Activated naive CD8-positive, alpha-beta T cell treated with anti-CD3 and anti-CD28 coated beads, Interleukin-2, amount 50 U/mL, for 16 hours (primary cell): Measurements from ENCODE around the gene PLD4.
"Not testable (repeated sequence)": the region's sequence is repeated elsewhere in the genome, so short reads cannot be mapped to it uniquely, and the experiment has no call there.

Source experiments
- DNase-seq: peaks from one replicate; pipeline ENCODE4 v3.0.0-alpha.2; 2020; ENCODE audit warnings: low read depth, low spot score

The PLD4 gene

DNA sequence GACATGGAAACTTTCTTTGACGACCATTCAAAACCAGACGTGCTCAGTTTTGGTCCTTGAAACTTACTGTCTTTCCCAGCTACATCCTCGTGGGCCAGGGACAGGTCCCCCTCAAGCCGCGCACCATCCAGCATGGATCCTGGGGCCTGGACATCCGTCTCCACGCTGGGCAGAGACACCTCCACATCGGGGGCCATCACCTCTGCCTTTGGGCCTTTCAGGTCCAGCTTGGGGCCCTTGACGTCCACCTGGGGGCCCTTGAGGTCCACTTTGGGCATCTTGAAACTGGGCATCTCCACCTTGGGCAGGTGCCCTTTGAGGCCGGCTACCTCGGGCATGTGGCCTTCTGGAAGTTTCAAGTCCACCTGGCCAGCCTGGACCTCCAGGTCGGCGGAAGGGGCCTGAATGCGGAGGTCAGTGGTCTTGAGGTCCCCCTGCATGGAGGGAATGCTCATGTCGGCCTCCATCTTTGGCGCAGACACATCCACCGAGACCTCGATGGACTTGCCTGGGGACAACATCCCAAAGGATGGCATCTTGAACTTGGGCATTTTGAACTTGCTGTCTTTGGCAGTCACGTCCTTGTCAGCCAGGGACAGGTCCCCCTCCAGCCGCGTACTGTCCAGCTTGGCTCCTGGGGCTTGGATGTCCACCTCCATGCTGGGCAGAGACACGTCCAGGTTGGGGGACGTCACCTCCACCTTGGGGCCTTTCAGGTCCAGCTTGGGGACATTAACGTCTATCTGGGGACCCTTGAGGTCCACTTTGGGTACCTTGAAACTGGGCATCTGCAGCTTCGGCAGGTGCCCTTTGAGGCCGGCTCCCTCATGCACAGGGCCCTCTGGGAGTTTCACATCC, 17.1 kb downstream of the PLD4 start:
- DNase-seq, result no peak

DNA sequence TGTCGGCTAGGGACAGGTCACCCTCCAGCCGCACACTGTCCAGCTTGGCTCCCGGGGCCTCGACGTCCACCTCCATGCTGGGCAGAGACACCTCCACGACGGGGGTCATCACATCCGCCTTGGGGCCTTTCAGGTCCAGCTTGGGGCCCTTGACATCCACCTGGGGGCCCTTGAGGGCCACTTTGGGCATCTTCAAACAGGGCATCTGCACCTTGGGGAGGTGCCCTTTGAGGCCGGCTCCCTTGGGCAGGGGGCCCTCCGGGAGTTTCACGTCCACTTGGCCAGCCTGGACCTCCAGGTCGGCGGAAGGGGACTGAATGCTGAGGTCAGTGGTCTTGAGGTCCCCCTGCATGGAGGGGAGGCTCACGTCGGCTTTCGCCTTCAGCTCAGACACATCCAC, 17.9 kb downstream of the PLD4 start:
- no peak for DNase-seq

DNA sequence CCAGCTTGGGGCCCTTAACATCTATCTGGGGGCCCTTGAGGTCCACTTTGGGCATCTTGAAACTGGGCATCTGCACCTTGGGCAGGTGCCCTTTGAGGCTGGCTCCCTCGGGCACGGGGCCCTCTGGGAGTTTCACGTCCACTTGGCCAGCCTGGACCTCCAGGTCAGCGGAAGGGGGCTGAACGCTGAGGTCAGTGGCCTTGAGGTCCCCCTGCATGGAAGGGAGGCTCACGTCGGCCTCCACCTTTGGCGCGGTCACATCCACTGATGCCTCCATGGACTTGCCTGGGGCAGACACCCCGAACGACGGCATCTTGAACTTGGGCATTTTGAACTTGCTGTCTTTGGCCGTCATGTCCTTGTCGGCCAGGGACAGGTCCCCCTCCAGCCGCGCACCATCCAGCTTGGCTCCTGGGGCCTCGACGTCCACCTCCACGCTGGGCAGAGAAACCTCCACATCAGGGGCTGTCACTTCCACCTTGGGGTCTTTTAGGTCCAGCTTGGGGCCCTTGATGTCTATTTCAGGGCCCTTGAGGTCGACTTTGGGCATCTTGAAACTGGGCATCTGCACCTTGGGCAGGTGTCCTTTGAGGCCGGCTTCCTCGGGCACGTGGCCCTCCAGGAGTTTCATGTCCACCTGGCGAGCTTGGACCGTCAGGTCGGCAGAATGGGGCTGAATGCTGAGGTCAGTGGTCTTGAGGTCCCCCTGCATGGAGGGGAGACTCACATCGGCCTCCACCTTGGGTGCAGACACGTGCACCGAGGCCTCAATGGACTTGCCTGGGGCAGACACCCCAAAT, 18.7 kb downstream of the PLD4 start:
- not testable (repeated sequence) for DNase-seq

DNA sequence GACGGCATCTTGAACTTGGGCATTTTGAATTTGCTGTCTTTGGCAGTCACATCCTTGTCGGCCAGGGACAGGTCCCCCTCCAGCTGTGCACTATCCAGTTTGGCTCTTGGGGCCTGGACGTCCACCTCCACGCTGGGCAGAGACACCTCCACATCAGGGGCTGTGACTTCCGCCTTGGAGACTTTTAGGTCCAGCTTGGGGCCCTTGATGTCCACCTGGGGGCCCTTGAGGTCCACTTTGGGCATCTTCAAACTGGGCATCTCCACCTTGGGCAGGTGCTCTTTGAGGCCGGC, 19.3 kb downstream of the PLD4 start:
- DNase-seq, result not testable (repeated sequence)

DNA sequence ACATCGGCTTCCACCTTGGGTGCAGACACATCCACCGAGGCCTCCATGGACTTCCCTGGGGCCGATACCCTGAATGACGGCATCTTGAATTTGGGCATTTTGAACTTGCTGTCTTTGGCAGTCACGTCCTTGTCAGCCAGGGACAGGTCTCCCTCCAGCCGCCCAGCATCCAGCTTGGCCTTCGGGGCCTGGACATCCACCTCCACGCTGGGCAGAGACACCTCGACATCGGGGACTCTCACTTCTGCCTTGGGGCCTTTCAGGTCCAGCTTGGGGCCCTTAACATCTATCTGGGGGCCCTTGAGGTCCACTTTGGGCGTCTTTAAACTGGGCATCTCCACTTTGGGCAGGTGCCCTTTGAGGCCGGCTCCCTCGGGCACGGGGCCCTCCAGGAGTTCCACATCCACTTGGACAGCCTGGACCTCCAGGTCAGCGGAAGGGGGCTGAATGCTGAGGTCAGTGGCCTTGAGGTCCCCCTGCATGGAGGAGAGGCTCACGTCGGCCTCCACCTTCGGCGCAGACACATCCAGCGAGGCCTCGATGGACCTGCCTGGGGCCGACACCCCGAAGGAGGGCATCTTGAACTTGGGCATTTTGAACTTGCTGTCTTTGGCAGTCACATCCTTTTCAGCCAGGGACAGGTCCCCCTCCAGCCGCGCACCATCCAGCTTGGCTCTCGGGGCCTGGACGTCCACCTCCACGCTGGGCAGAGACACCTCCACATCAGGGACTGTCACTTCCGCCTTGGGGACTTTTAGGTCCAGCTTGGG, 19.9 kb downstream of the PLD4 start:
- not testable (repeated sequence) for DNase-seq

DNA sequence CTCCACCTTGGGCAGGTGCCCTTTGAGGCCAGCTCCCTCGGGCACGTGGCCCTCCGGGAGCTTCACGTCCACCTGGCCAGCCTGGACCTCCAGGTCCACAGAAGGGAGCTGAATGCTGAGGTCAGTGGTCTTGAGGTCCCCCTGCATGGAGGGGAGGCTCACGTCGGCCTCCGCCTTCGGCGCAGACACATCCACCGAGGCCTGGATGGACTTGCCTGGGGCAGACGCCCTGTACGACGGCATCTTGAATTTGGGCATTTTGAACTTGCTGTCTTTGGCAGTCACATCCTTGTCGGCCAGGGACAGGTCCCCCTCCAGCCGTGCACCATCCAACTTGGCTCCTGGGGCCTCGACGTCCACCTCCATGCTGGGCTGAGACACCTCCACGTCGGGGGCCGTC, 20.6 kb downstream of the PLD4 start:
- not testable (repeated sequence) for DNase-seq

DNA sequence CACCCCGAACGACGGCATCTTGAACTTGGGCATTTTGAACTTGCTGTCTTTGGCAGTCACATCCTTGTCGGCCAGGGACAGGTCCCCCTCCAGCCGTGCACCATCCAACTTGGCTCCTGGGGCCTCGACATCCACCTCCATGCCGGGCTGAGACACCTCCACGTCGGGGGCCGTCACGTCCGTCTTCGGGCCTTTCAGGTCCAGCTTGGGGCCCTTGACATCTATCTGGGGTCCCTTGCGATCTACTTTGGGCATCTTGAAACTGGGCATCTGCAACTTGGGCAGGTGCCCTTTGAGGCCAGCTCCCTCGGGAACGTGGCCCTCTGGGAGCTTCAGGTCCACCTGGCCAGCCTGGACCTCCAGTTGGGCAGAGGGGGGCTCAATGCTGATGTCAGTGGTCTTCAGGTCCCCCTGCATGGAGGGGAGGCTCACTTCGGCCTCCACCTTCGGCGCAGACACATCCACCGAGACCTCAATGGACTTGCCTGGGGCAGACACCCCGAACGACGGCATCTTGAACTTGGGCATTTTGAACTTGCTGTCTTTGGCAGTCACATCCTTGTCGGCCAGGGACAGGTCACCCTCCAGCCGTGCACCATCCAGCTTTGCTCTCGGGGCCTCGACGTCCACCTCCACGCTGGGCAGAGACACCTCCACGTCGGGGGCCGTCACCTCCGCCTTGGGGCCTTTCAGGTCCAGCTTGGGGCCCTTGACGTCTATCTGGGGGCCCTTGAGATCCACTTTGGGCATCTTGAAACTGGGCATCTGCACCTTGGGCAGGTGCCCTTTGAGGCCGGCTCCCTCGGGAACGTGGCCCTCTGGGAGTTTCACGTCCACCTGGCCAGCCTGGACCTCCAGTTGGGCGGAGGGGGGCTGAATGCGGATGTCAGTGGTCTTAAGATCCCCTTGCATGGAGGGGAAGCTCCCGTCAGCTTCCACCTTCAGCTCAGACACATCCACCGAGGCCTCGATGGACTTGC, 21.6 kb downstream of the PLD4 start:
- DNase-seq, result not testable (repeated sequence)

DNA sequence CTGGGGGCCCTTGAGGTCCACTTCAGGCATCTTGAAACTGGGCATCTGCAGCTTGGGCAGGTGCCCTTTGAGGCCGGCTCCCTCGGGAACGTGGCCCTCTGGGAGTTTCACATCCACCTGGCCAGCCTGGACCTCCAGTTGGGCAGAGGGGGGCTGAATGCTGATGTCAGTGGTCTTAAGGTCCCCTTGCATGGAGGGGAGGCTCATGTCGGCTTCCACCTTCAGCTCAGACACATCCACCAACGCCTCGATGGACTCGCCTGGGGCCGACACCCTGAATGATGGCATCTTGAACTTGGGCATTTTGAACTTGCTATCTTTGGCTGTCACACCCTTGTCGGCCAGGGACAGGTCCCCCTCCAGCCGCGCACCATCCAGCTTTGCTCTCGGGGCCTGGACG, 22.5 kb downstream of the PLD4 start:
- not testable (repeated sequence) for DNase-seq

DNA sequence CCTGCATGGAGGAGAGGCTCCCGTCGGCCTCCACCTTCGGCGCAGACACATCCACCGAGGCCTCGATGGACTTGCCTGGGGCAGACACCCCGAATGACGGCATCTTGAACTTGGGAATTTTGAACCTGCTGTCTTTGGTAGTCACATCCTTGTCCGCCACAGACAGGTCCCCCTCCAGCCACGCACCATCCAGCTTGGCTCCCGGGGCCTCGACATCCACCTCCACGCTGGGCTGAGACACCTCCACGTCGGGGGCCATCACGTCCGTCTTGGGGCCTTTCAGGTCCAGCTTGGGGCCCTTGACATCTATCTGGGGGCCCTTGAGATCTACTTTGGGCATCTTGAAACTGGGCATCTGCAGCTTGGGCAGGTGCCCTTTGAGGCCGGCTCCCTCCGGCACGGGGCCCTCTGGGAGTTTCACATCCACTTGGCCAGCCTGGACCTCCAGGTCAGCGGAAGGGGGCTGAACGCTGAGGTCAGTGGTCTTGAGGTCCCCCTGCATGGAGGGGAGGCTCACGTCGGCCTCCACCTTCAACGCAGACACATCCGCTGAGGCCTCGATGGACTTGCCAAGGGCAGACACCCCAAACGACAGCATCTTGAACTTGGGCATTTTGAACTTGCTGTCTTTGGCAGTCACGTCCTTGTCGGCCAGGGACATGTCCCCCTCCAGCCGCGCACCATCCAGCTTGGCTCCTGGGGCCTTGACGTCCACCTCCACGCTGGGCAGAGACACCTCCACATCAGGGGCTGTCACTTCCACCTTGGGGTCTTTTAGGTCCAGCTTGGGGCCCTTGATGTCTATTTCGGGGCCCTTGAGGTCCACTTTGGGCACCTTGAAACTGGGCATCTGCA, 23.4 kb downstream of the PLD4 start:
- DNase-seq, result not testable (repeated sequence)

DNA sequence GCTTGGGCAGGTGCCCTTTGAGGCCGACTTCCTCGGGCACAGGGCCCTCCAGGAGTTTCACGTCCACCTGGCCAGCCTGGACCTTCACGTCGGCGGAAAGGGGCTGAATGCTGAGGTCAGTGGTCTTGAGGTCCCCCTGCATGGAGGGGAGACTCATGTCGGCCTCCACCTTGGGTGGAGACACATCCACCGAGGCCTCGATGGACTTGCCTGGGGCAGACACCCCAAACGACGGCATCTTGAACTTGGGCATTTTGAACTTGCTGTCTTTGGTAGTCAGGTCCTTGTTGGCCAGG, 24.0 kb downstream of the PLD4 start:
- no peak for DNase-seq

DNA sequence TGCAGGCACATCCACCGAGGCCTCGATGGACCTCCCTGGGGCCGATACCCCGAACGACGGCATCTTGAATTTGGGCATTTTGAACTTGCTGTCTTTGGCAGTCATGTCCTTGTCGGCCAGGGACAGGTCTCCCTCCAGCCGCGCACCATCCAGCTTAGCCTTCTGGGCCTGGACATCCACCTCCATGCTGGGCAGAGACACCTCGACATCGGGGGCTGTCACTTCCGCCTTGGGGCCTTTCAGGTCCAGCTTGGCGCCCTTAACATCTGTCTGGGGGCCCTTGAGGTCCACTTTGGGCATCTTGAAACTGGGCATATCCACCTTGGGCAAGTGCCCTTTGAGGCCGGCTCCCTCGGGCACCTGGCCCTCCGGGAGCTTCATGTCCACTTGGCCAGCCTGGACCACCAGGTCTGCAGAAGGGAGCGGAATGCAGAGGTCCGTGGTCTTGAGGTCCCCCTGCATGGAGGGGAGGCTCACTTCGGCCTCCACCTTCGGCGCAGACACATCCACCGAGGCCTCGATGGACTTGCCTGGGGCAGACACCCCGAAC, 24.8 kb downstream of the PLD4 start:
- DNase-seq, result not testable (repeated sequence)

DNA sequence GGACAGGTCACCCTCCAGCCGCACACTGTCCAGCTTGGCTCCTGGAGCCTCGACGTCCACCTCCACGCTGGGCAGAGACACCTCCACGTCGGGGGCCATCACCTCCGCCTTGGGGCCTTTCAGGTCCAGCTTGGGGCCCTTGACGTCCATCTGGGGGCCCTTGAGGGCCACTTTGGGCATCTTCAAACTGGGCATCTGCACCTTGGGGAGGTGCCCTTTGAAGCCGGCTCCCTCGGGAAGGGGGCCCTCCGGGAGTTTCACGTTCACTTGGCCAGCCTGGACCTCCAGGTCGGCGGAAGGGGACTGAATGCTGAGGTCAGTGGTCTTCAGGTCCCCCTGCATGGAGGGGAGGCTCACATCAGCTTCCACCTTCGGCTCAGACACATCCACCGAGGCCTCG, 25.3 kb downstream of the PLD4 start:
- DNase-seq, result no peak

DNA sequence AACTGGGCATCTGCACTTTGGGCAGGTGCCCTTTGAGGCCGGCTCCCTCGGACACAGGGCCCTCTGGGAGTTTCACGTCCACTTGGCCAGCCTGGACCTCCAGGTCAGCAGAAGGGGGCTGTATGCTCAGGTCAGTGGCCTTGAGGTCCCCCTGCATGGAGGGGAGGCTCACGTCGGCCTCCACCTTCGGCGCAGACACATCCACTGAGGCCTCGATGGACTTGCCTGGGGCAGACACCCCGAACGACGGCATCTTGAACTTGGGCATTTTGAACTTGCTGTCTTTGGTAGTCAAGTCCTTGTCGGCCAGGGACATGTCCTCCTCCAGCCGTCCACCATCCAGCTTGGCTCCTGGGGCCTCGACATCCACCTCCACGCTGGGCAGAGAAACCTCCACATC, 26.0 kb downstream of the PLD4 start:
- DNase-seq, result not testable (repeated sequence)

DNA sequence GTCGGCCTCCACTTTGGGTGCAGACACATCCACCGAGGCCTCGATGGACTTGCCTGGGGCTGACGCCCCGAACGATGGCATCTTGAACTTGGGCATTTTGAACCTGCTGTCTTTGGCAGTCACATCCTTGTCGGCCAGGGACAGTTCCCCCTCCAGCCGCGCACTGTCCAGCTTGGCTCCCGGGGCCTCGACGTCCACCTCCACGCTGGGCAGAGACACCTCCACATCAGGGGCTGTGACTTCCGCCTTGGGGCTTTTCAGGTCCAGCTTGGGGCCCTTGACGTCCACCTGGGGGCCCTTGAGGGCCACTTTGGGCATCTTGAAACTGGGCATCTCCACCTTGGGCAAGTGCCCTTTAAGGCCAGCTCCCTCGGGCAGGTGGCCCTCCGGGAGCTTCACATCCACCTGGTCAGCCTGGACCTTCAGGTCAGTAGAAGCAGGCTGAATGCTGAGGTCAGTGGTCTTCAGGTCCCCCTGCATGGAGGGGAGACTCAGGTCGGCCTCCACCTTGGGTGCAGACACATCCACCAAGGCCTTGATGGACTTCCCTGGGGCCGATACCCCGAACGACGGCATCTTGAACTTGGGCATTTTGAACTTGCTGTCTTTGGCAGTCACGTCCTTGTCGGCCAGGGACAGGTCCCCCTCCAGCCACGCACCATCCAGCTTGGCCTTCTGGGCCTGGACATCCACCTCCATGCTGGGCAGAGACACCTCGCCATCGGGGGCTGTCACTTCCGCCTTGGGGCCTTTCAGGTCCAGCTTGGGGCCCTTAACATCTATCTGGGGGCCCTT, 27.4 kb downstream of the PLD4 start:
- not testable (repeated sequence) for DNase-seq

DNA sequence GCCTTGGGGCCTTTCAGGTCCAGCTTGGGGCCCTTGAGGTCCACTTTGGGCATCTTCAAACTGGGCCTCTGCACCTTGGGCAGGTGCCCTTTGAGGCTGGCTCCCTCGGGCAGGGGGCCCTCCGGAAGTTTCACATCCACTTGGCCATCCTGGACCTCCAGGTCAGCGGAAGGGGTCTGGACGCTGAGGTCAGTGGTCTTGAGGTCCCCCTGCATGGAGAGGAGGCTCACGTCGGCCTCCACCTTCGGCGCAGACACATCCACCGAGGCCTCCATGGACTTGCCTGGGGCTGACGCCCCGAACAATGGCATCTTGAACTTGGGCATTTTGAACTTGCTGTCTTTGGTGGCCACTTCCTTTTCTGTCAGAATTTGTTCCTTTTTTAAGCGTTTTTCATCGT, 28.4 kb downstream of the PLD4 start:
- DNase-seq, result no peak

DNA sequence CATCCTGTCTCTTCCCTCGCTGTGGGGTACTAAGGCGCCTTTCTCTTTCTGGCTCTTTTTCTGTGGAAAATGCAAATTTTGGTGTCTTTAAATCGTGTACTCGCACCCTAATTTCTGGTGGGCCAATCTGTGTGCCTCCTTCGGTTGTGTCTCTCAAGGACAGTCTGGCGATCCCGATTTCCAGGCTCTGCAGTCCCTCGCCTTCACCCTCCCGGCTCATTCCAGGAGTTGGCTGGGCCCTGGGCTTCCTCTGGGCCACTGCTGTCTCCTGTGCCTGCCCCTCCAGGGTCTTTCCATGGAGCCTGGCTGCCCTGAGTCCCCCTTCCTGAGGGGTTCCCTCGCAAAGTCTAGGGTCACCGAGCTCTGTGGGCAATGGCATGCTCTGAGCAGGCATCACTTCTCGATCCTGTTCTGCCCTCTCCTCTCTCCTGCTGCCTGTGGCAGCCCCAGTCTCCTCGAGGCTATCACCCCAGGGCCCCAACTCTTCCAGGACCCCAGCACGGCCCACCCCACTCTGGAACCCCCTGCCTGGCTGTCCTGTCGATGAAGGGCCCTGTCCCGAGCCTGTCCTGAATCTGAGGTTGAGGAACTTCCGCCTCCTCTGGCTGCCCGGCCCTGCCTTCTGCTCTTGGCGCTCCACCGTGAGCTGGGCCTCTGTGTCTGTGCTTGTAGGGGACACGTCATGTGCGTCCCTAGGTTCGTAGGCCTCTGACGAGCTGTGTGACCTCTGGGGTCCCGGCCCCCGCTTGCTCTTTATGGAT, 29.4 kb downstream of the PLD4 start:
- no peak for DNase-seq

DNA sequence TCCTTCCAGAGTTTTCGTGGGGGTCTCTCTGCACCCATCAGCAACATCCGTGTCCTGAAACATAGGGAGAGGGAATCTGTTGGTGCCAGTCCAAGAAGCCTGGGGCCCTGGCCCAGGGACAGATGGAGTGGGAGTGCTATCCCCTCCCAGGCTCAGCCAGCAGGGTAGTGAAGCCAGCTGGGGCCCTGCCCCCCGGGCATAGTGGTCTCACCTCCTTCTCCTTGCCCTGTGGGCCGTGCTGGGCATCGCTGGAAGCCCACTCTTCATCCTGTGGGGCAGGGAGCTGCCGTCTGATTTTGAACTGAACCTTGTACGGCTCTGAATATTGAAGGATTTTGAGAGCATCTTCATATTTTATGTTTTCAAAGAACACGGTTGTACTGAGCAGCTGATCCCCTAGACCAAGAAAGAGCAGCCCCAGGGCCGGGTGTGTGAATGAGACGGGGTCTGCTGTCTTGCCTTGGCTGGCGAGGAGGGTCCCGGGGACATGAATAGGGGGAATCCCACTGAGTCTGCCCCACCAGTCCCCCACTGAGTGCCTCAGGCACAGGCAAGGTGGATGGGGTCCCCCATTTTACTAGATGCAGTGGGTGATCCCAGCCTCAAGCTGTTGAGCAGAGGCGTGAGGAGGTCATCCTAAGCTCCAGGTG, 30.2 kb downstream of the PLD4 start:
- DNase-seq, result no peak

DNA sequence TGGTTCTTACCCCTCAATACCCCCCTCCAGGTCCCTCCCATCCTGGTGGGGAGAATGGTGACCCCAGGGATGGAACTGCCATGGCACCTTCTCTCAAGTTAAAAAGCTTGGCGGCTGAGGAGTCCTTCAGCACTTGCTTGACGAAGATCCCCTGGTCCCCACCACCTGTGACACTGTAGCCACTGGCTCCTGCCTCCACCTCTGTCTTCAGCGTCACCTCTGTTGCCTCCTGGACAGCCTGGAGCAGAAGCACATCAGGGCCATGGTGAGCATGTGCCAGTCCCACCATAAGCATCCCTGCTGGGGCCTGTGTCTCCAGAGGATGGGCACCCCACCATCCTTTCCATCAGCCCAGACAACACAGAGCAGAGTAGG, 30.7 kb downstream of the PLD4 start:
- DNase-seq, result no peak
